GM21528 (cell line): ENCODE results near the gene BTNL9.
"Not testable (repeated sequence)": the region's sequence is repeated elsewhere in the genome, so short reads cannot be mapped to it uniquely, and the experiment has no call there.

Source experiments
- ATAC-seq: cut with Tn5 transposase; IDR thresholded peaks from one replicate; pipeline ENCODE4 v1.9.1; 2021; ENCODE audit warnings: mild to moderate bottlenecking, moderate library complexity; ENCODE audit not compliant: unreplicated experiment, low FRiP score

Gene BTNL9

DNA sequence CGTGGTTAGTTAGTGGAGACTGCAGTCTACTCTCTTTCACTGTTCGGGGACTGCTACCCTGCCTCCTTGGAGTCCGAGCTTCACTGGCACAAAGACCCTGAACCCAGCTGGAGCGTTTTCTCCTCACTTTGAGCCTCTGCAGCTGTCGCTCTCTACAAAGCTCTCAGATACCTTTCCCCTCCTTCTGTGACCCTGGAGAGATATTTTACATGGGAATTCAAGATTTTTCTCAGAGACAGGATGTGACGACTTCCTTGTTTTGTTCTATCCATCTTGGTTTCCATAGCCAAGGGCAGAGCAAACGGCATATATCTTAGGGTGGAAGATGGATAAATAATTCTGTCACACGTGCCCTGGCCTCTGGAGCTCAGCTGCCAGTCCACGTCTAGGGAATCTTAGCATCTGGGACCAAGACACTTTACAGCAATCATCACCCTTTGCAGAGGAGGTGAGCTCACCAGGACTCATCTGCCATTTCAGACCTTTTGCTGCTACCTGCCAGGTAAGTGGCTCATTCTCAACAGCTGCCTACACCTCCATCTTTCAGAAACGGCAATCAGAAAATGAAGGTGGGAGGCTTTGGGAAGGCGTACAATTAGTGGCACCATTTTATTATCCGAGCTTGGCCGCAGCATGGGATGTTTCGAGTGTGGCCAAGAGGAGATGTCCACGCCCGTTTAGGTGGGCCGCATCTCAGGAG is at the start of gene BTNL9:
Gene BTNL9, plus strand, starts transcription at position 336 of the 700 bp plus-strand sequence. CDS start 5,224 bp downstream, outside the sequence.
- no peak for ATAC-seq

DNA sequence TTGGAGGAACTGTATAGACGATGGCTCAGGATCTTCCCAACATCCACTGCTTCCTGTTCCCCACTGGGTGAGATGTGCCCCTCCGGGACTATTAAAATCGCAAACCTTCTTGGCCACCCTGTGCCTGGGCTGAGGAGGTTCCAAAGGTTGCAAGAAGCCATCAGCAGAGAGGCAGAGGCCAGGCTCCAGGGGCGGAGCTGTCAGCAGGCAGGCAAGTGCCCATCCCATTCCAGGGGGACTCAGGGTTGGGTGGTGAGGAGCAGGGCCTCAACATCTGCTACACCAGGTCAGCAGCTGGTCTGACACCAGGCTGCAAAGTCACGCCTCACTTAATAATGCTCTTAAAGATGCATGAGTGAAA is 49.2 kb upstream of the BTNL9 start:
- no peak for ATAC-seq

DNA sequence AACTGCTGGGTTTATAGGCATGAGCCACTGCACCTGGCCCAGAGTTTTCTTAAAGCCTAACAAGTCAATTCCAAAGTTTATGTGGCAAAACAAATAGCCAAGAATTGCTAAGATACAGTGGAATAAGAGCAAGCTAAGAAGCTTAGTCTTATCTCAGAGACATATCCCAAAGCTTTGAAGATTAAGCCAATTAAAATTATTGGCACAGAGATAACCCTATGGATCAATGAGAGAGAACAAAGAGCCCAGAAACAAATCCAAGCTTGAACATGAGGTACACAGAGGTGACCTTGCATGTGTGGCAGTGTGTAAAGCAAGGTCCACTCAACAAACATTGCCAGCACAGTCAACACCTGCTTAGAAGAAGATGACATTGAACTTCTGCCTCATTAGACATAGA is 38.1 kb upstream of the BTNL9 start:
- ATAC-seq: no peak

DNA sequence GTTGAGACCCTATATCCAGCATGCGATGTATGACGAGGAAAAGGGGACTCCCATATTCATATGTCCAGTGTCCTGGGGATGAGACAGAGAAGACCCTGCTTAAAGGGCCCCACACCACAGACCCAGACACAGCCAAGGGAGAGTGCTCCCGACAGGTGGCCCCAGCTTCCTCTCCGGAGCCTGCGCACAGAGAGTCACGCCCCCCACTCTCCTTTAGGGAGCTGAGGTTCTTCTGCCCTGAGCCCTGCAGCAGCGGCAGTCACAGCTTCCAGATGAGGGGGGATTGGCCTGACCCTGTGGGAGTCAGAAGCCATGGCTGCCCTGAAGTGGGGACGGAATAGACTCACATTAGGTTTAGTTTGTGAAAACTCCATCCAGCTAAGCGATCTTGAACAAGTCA is 34.3 kb upstream of the BTNL9 start:
- no peak for ATAC-seq

DNA sequence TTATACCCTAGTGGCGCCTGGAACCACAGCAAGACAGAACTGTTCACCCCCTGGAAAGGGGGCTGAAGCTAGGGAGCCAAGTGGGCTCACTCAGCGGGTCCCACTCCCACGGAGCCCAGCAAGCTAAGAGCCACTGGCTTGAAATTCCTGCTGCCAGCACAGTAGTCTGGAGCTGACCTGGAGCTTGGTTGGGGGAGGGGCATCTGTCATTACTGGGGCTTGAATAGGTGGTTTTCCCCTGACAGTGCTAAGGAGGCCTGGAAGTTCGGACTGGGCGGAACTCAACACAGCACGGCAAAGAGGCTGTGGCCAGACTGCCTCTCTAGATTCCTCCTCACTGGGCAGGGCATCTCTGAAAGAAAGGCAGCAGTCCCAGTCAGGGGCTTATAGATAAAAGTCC is 31.9 kb upstream of the BTNL9 start:
- ATAC-seq: no peak

DNA sequence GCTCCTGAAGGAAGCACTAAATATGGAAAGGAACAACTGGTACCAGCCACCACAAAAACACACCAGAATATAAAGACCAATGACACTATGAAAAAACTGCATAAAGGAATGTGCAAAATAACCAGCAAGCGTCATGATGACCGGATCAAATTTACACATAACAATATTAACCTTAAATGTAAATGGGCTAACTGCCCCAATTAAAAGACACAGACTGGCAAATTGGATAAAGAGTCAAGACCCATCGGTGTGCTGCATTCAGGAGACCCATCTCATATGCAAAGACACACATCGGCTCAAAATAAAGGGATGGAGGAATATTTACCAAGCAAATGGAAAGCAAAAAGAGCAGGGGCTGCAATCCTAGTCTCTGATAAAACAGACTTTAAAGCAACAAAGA is 30.0 kb upstream of the BTNL9 start:
- ATAC-seq: not testable (repeated sequence)

DNA sequence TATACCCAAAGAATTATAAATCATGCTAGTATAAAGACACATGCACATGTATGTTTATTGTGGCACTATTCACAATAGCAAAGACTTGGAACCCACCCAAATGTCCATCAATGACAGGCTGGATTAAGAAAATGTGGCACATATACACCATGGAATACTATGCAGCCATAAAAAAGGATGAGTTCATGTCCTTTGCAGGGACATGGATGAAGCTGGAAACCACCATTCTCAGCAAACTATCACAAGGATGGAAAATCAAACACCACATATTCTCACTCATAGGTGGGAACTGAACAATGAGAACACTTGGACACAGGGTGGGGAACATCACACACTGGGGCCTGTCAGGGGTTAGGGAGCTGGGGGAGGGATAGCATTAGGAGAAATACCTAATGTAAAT is 25.4 kb upstream of the BTNL9 start:
- not testable (repeated sequence) for ATAC-seq

DNA sequence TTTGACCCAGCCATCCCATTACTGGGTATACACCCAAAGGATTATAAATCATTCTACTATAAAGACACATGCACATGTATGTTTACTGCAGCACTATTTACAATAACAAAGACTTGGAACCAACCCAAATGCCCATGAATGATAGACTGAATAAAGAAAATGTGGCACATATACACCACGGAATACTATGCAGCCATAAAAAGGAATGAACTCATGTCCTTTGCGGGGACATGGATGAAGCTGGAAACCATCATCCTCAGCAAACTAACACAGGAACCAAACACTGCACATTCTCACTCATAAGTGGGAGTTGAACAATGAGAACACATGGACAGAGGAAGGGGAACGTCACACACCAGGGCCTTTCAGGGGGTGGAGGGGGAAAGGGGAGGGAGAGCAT is 22.6 kb upstream of the BTNL9 start:
- ATAC-seq: not testable (repeated sequence)

DNA sequence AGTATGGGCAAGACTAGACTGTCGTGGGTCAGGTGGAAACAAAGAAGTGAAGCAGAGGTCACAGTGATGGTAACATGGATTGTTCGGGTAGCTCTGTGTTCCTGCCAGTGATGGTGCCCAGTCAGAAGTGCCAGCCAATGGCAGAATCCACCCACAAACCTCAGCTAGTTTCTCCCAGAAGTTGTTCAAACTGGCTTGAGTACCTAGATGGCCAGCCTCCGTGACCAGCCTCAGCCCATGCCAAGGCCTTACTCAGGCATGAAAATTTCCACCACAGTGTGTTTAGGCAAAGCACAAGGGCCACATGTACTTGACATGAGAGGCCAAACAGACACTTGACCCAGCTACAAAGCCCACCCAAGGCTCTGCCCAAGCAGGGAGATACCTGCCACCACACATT is 19.4 kb upstream of the BTNL9 start:
- no peak for ATAC-seq

DNA sequence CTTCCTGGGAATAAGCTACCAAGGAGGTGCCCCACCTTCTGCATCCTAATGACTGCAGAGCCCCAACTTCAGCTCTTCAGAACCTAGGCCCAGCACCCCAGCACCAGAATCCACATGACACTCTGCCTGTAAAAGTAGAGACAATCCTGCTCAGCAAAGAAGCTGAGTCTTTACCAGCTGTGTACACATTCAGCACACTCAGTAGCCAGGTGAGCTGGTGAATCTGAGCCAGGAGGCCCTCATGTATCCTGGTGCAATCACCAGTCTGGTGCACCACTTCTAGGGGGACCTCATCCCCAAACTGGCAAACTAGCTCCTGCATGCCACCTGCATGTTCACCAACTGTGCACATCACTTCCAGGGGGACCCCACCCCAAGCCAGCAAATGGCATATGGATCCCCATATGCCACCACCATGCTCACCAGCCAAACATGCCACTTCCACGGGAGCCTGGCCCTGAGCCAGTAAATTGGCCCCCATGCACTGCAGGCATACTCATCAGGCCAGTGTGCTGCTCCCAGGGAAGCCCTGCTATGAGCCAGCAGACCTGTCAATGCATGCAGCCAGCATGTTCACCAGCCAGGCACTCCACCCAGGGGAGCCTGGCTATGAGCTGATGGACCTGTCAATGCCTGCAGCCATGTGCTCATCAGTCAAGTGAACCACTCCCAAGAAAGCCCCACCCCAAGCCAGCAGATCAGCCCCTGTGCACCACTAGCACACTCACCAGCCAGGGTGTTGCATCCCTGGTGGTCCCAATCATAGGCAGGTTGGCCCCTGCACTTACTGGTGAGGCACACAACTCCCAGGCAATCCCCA is 15.6 kb upstream of the BTNL9 start:
- no peak for ATAC-seq

DNA sequence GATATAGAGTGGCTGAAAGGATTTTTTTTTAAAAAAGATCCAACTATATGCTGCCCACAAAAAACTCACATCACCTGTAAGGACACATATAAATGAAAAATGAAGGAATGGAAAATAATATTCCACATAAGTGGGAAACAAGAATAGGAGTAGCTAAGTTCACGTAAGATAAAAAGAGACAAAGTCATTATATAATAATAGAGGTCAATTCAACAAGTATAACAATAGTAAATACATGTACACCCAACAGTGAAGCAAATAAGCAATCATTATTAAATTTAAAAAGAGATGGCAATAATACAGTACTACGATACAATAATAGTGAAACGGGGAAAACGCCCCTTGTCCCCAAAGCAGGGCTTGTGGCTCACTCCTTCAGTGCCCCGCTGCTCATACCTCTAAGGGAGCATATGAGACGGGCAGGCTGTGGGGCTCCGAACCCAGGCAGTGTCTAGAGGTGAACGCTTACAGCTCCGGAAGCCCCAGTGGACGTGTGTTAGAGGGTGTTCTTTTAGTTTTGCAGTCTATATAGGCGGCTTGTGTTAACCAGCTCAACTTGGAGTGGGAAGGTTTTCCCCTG is 12.5 kb upstream of the BTNL9 start:
- no peak for ATAC-seq

DNA sequence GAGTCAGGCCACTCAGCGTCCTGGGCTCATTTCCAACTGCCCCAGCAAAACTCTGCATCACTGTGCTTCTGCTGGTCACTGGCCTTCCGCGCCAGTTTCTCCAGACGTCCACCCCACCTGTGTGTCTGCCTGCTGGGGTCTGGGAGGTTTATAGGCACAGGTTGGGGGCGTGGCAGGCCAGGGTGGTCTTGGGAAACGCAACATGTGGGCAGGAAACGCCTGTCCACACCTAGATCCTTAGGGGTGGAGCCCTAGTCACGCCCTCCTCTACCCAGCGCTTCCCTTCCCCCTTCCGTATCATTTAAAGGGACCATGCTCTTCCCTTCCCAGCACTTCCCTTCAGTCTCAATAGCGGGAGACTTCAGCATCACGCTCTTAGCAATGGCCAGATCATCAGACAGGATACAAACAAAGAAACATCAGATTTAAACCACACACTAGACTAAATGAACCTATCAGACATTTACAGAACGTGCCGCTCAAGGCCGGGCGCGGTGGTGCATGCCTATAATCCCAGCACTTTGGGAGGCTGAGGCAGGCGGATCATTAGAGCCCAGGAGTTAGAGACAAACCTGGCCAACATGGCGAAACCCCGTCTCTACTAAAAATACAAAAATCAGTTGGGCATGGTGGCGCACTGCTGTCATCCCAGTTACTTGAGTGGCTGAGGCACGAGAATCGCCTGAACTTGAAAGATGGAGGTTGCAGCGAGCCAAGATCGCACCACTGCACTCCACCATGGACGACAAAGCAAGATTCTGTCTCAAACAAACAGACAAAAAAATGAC is 11.8 kb upstream of the BTNL9 start:
- ATAC-seq: no peak

DNA sequence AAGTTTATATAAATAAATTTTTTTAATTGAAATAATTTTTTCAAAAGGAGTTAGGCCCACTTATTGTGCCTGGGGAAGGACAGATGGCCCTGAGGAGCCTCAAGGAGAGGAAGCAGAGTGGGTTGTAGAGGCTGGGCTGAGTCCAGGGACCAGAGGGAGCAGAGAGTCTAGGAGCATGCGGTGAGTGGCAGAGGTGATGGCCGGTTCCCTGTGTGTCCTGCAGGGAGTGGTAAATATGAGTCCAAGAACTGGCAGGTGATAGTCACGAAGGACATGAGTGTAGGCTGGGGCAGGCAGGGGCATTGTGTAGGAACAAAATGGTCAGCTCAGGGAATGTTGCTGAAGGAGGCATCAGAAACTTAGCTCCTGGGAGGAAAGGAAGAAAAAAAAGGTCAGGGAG is 8.3 kb upstream of the BTNL9 start:
- ATAC-seq: no peak

DNA sequence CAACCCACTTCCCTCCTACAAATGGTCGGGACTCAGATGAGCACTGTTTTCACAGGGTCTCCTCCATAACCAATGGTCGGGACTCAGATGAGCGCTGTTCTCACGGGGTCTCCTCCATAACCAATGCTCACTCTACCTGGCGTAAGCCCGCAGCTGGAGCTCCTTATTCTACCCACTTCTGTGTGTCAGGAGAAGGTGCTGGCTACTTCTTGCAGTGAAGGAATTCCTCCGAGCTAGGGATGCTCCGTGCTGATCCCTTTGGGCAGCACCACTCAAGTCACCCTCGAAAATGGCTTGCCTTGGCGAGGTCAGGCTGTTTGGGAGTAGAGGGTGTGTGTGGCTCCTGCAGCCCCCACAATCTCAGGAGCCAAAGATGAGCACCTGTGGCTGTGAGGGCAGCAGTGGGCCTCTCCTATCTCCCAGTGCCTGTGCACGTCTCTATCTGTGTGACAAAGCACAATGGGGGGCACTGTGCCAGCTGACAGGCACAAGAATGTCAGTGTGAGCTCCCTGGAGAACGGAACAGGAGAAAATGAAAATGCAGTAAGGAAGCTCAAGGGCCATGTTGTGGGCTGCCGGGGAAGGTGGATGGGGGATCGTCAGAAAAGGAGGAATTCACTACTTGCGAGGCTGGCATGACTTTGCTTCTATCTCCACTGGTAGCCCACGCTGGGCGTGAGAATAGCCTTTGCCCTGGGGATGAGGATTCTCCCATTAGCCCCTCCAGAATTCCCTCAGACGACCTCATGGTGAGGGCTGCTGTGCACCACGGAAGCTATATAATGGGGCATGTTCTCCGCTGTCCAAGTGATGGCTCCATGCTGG is 3.9 kb upstream of the BTNL9 start:
- no peak for ATAC-seq

DNA sequence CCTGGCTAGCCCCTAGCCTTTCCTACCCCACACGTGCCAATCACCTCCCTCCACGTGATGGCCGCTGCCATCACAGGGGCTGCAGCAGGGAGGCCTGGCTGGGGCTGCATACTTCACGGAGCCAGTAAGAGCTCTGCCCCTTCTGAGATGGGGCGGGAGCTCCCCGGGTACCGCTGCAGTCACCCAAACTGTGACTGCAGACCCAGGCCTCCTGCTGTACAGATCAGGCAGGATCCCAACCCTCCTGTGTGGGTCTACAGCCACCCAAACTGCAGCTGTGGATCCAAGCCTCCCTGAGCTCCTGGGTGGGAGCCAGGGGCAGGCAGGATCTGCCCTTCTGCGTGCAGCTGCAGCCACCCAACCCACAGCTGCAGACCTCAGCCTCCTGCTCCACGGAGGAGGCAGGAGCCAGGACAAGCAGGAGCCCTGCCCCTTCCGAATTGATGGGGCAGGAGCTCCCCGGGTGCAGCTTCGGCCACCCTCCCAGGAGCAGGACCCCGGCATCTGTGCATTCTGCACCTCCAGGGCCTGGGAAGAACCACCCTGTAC is 3.2 kb upstream of the BTNL9 start:
- no peak for ATAC-seq

DNA sequence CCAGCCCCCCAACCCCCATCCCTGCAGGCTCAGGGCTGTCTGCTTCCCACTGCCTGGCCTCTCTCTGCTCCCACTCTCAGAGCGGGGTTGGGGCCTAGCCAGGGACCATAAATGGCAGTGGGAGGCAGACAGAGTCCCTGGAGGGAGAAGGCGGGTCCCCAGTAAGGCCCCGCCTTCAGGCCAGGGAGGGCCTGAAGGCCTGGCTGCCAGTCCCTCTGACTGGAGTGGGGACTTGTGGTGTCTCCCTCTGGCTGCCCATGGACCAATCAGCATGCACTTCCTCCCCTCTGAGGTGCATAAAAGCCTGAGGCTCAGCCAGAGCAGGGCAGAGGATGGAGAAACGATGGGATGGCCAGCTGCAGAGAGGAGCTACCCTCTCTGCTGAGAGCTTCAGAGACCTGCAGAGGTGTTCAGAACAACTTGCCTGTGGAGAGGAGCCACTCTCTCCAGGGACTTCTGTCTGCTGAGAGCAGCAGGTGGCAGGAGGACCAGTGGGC is 2.7 kb upstream of the BTNL9 start:
- ATAC-seq: no peak

DNA sequence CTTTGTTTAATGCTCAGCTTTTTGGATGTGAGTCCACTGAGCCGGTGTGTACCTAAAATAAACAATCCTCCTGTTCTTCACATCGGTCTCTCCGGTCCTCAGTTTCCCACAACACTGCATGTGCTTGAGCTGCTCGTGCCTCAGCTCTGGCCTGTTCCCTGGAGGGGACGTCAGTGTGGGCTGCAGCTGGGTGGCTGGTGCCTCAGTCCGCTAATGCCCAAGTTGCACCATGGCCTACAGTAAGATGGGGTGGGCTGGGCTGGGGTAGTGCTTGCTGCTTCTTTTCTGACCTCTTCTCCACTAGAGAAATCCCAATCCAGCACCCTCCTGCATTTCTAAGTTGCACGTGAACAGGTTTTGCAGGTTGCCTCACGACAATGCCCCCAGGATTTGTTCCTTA is 595 bp upstream of the BTNL9 start:
- ATAC-seq: no peak

DNA sequence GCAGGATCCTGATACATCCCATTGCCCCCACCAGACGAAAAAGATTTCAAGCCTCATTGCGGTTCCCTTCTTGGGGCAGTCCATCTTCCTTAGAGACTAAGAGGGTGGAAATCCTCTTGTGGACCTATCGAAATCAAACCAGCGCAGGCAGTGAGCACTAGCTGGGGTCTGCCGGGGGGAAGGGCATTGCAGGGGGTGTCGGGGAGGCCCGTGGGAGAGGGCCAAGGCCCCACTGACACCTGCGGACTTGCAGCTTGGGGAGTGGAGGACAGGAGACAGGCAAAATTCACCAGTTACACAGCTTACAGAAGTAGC is 522 bp downstream of the BTNL9 start:
- no peak for ATAC-seq

DNA sequence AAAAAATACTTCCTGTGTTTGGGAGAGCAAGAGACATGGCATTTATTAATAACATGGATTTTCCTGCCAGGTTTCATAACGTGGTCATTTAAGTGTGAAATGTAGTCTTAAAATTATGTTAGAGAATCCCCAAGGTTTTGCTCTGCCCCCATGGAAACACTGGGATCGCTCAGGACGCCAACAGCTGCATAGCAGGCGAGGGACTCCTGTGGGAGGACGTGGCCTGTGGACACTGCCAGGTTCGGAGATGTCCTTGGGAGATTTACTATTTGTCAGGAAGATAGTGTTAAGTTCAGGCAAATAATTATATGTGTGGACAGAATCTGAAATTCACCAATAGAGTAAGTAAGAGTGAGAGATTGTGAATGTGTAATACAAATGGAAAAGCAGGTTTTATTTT is 977 bp downstream of the BTNL9 start:
- ATAC-seq: no peak
